Panc1 (cell line): ENCODE measurements around the gene GOPC. TPM values are rescaled to one million over a fixed set of nuclear protein-coding genes. Genes with fewer than 3 reads are reported as not detected.
A peak's percentile ranks its signal among the peaks of the same experiment; 100 is the strongest.

Experiments
- ATAC-seq: fragments of 200-7000 bp; cut with Tn5 transposase; 2 replicates; pipeline ENCODE4 v1.9.1; 2020; ENCODE audit warnings: mild to moderate bottlenecking, moderate library complexity
- BruUV-seq: library from RNA; stranded (reverse); fragments of 400-500 nt; replicated peaks from 2 replicates; lab custom pipeline; 2021; lab: Mats Ljungman, UMichigan
- CTCF ChIA-PET: fragments of 300-600 bp; sonication (Branson Sonifier 250); formaldehyde crosslinking; loops from one replicate; lab custom pipeline; 2022; ENCODE audit warnings: antibody characterized with exemption; lab: Charles Lee
- POLR2A ChIA-PET: fragments of 300-600 bp; sonication (Branson Sonifier 250); formaldehyde crosslinking; loops from one replicate; lab custom pipeline; 2022; ENCODE audit warnings: antibody characterized with exemption; lab: Charles Lee
- DNase-seq: peaks from one replicate; pipeline ENCODE4 v3.0.0-alpha.2; 2010; ENCODE audit warnings: low read depth, low spot score
- H3K27ac ChIP-seq: 2 replicates; pipeline ENCODE4 v1.5.1; 2011; ENCODE audit warnings: mild to moderate bottlenecking, low read length, inconsistent platforms
- H3K27me3 ChIP-seq: fragments of 200-500 bp; sonication (Bioruptor generic); 2 replicates; pipeline ENCODE4 v1.6.0; 2014; ENCODE audit warnings: low read length, inconsistent platforms; ENCODE audit not compliant: control insufficient read depth, insufficient read depth
- H3K36me3 ChIP-seq: fragments of 200-500 bp; sonication (Bioruptor generic); 2 replicates; pipeline ENCODE4 v1.5.1; 2014; ENCODE audit warnings: inconsistent platforms, mild to moderate bottlenecking, low read length, moderate library complexity; ENCODE audit not compliant: control insufficient read depth, insufficient read depth
- H3K4me1 ChIP-seq: 2 replicates; pipeline ENCODE4 v1.5.1; 2011; ENCODE audit warnings: inconsistent platforms, mild to moderate bottlenecking, low read length, moderate library complexity; ENCODE audit not compliant: control insufficient read depth, insufficient read depth
- H3K4me3 ChIP-seq, 2 experiments: 2 replicates each; pipeline ENCODE4 v1.5.1; 2011 to 2012; ENCODE audit warnings: low read depth in 2 of 2, low read length in 2 of 2, mild to moderate bottlenecking in 2 of 2, inconsistent platforms in 1 of 2, moderate library complexity in 1 of 2
- H3K9me3 ChIP-seq: fragments of 200-500 bp; sonication (Bioruptor generic); 2 replicates; pipeline ENCODE4 v1.5.1; 2014; ENCODE audit warnings: low read depth, mild to moderate bottlenecking, inconsistent platforms, low read length, moderate library complexity; ENCODE audit not compliant: control insufficient read depth, insufficient read depth
- CTCF ChIP-seq: fragments of 450-650 bp; IDR thresholded peaks from 2 replicates; pipeline ENCODE4 v1.5.1; 2017; ENCODE audit warnings: mild to moderate bottlenecking
- POLR2AphosphoS5 ChIP-seq: IDR thresholded peaks from 2 replicates; pipeline ENCODE4 v1.6.1; 2012; ENCODE audit warnings: mild to moderate bottlenecking, low read depth, low read length, moderate library complexity
- REST ChIP-seq, 2 experiments: IDR thresholded peaks; 2 replicates each; pipeline ENCODE4 v1.6.1; 2011 to 2012; ENCODE audit warnings: low read depth in 2 of 2, control low read depth in 1 of 2, low read length in 1 of 2, mild to moderate bottlenecking in 1 of 2, moderate library complexity in 1 of 2; ENCODE audit not compliant: insufficient read depth in 1 of 2
- SIN3A ChIP-seq: IDR thresholded peaks from 2 replicates; pipeline ENCODE4 v1.6.1; 2012; ENCODE audit warnings: low read depth, mild to moderate bottlenecking, low read length, moderate library complexity, borderline replicate concordance; ENCODE audit not compliant: insufficient read depth
- TCF7L2 ChIP-seq: IDR thresholded peaks from 2 replicates; pipeline ENCODE4 v1.6.1; 2011; ENCODE audit warnings: mild to moderate bottlenecking, low read depth, low read length, inconsistent platforms
- in situ Hi-C: cut with HindIII; loops from 2 replicates; pipeline ENCODE4 v1.10.0; 2016; ENCODE audit warnings: low sequenced_read_pairs, low pct_unique_long_range_greater_than_20kb
- intact Hi-C: fragments of 100-400 bp; cut with micrococcal nuclease; formaldehyde crosslinking; loops from one replicate; pipeline ENCODE4 v1.10.0; 2022; ENCODE audit not compliant: unreplicated experiment
- total RNA-seq: library from RNA; stranded (reverse); gene quantifications from one replicate; pipeline ENCODE4 v1.2.1, GENCODE V29; 2021; ENCODE audit not compliant: unreplicated experiment

Gene GOPC
- total RNA-seq, 1 experiment from 2014 or later: 32.2 TPM

GRCh38 chr6:117603821-117604220 lies 1.5 kb upstream of the GOPC start:
- TF ChIP-seq REST (IDR thresholded peaks at IDR 0.05; ENCODE audit: insufficient read depth in 1 of 2, low read depth in 2 of 2, low read length in 1 of 2) (no peak), POLR2AphosphoS5 (no peak), CTCF (no peak), TCF7L2 (no peak), SIN3A (no peak)
- Histone ChIP-seq H3K4me1 (peaks cover 21% of the 10 kb centered on the region), H3K4me3 (no peak overlapping the region), H3K9me3 (no peaks in the 10 kb centered on the region), H3K36me3 (no peaks in the 10 kb centered on the region; the same call in 1 of the 2 replicates), H3K27ac (peak overlapping the region; percentile 98; the same call in 1 of the 2 replicates), H3K27me3 (no peaks in the 10 kb centered on the region)
- ChIA-PET CTCF (interaction anchor here (1.0 kb wide), 1 partner anchor 154 kb away, joined by 5 read pairs; no protein-coding TSS in a partner anchor), POLR2A (no interaction called here)
- ATAC-seq: no peak
- DNase-seq: no peak
- in situ Hi-C loops: no loop called here
- intact Hi-C loops: loop anchor here (2.0 kb wide), 2 partner anchors 153 to 257 kb away; no protein-coding TSS in a partner anchor
- BruUV-seq: no TSS peak

GRCh38 chr6:117602899-117603588 lies 733 bp upstream of the GOPC start:
- H3K4me3 ChIP-seq: peak overlapping the region; percentile 71 to 89
- intact Hi-C loops: no loop called here
- H3K27me3 ChIP-seq: no peaks in the 10 kb centered on the region
- TF ChIP-seq TCF7L2 (0 out of 2 replicates have a peak, but pooled peaks have one; percentile 16), SIN3A (no peak), REST (IDR thresholded peaks at IDR 0.05; ENCODE audit: insufficient read depth in 1 of 2, low read depth in 2 of 2, low read length in 1 of 2) (no peak), POLR2AphosphoS5 (no peak)
- POLR2A ChIA-PET: no interaction called here
- peaks cover 21% of the 10 kb centered on the region for H3K4me1 ChIP-seq
- H3K9me3 ChIP-seq: 0 out of 2 replicates have a peak, but pooled peaks cover under 1% of the 10 kb centered on the region
- in situ Hi-C loops: no loop called here
- CTCF ChIA-PET: no interaction called here
- ATAC-seq (peak; percentile 1; the same call in 1 of the 2 replicates), DNase-seq (no peak)
- TSS peak; percentile 96 for BruUV-seq
- H3K36me3 ChIP-seq: no peaks in the 10 kb centered on the region; the same call in 1 of the 2 replicates
- H3K27ac ChIP-seq: peak overlapping the region; percentile 98
